GM23338 (cell line): ENCODE measurements around the gene OR1M1.

Source experiments
- CREB1 ChIP-seq: fragments of 250-450 bp; sonication (Bioruptor Pico); IDR thresholded peaks from 2 replicates; pipeline ENCODE4 v1.5.0; 2020; ENCODE audit warnings: low read depth, mild to moderate bottlenecking, moderate library complexity
- CTCF ChIP-seq, 2 experiments: fragments of 200-600 bp in 1 of 2; sonication (generic) in 1 of 2; conservative IDR thresholded peaks; 2 replicates each; pipeline versions ENCODE4 v1.5.1 to v1.6.1; 2016 to 2017; ENCODE audit warnings: antibody characterized with exemption in 2 of 2, low read depth in 2 of 2, mild to moderate bottlenecking in 2 of 2, moderate library complexity in 1 of 2
- ETS1 ChIP-seq: IDR thresholded peaks from 2 replicates; pipeline ENCODE4 v1.6.1; 2016; ENCODE audit warnings: antibody characterized with exemption
- EZH2 ChIP-seq: fragments of 200-600 bp; sonication (generic); IDR thresholded peaks from one replicate; pipeline ENCODE4 v1.8.0; 2017; ENCODE audit warnings: antibody characterized with exemption, mild to moderate bottlenecking, low read depth; ENCODE audit not compliant: unreplicated experiment
- EZH2phosphoT487 ChIP-seq: fragments of 200-600 bp; sonication (generic); IDR thresholded peaks from one replicate; pipeline ENCODE4 v1.8.1; 2018; ENCODE audit warnings: antibody characterized with exemption; ENCODE audit not compliant: unreplicated experiment
- JUNB ChIP-seq: IDR thresholded peaks from one replicate; pipeline ENCODE4 v1.6.1; 2016; ENCODE audit warnings: antibody characterized with exemption; ENCODE audit not compliant: unreplicated experiment
- NANOG ChIP-seq: IDR thresholded peaks from 2 replicates; pipeline ENCODE4 v1.6.1; 2016; ENCODE audit warnings: antibody characterized with exemption, borderline replicate concordance
- POLR2AphosphoS5 ChIP-seq: IDR thresholded peaks from 2 replicates; pipeline ENCODE4 v1.6.1; 2016; ENCODE audit warnings: antibody characterized with exemption, low read depth
- REST ChIP-seq: IDR thresholded peaks from one replicate; pipeline ENCODE4 v1.6.1; 2018; ENCODE audit warnings: antibody characterized with exemption; ENCODE audit not compliant: unreplicated experiment
- STAT1 ChIP-seq: IDR thresholded peaks from one replicate; pipeline ENCODE4 v1.6.1; 2016; ENCODE audit warnings: antibody characterized with exemption; ENCODE audit not compliant: unreplicated experiment
- ZNF114 ChIP-seq: fragments of 250-450 bp; sonication (Bioruptor Pico); IDR thresholded peaks from 2 replicates; pipeline ENCODE4 v1.5.0; 2020; ENCODE audit warnings: mild to moderate bottlenecking, moderate library complexity
- ZNF331 ChIP-seq: fragments of 250-450 bp; sonication (Bioruptor Pico); IDR thresholded peaks from 2 replicates; pipeline ENCODE4 v1.5.0; 2020; ENCODE audit warnings: low read depth, mild to moderate bottlenecking, moderate library complexity

GRCh38 chr19:9115307-9115813, 28.5 kb downstream of the OR1M1 start, which contains the start of gene OR7G1:
- TF ChIP-seq CTCF (conservative IDR thresholded peaks at IDR 0.05; ENCODE audit: low read depth in 2 of 2) (no peak), POLR2AphosphoS5 (no peak), ETS1 (no peak), EZH2 (no peak), ZNF331 (CRISPR knock-in tag) (no peak), REST (no peak), EZH2phosphoT487 (no peak), ZNF114 (CRISPR knock-in tag) (no peak), JUNB (no peak), CREB1 (CRISPR knock-in tag) (no peak), NANOG (no peak), STAT1 (no peak)
